IMR-90 (cell line): ENCODE measurements around the gene OR51E2. TPM values are rescaled to one million over a fixed set of nuclear protein-coding genes. Genes with fewer than 3 reads are reported as not detected.

Experiments used
- ATAC-seq: fragments of 200-7000 bp; cut with Tn5 transposase; 2 replicates; pipeline ENCODE4 v1.9.1; 2020; ENCODE audit warnings: low read depth, mild to moderate bottlenecking, moderate library complexity
- BruUV-seq: library from RNA; stranded (reverse); fragments of 400-500 nt; replicated peaks from 2 replicates; lab custom pipeline; 2021; lab: Mats Ljungman, UMichigan
- CTCF ChIA-PET: fragments of 300-600 bp; formaldehyde crosslinking; extraction: SDS; loops from one replicate; lab custom pipeline; 2021; ENCODE audit warnings: antibody characterized with exemption; lab: Yijun Ruan, JAX
- POLR2A ChIA-PET: fragments of 300-600 bp; sonication (Branson Sonifier 250); formaldehyde crosslinking; loops from one replicate; lab custom pipeline; 2022; ENCODE audit warnings: antibody characterized with exemption; ENCODE audit not compliant: unreplicated experiment; lab: Charles Lee
- DNase-seq: peaks from one replicate; pipeline ENCODE4 v3.0.0; 2013
- H2AFZ ChIP-seq: replicated peaks from 2 replicates; pipeline ENCODE3; 2013; ENCODE audit warnings: low read length, mild to moderate bottlenecking; ENCODE audit not compliant: poor library complexity
- H2AK5ac ChIP-seq: 2 replicates; pipeline ENCODE4 v1.6.1; 2013; ENCODE audit warnings: low read depth, low read length, inconsistent platforms
- H2AK9ac ChIP-seq: replicated peaks from 2 replicates; pipeline ENCODE3; 2013; ENCODE audit warnings: mild to moderate bottlenecking, low read depth, low read length, moderate library complexity; ENCODE audit not compliant: poor library complexity
- H2BK120ac ChIP-seq: 2 replicates; pipeline ENCODE4 v1.6.1; 2013; ENCODE audit warnings: low read depth, low read length, inconsistent platforms
- H2BK15ac ChIP-seq: 3 replicates; pipeline ENCODE4 v1.6.1; 2013; ENCODE audit warnings: low read depth, low read length, inconsistent platforms
- H2BK20ac ChIP-seq: 2 replicates; pipeline ENCODE4 v1.6.1; 2013; ENCODE audit warnings: low read depth, mild to moderate bottlenecking, inconsistent platforms, low read length, moderate library complexity
- H2BK5ac ChIP-seq: 2 replicates; pipeline ENCODE4 v1.6.1; 2013; ENCODE audit warnings: mild to moderate bottlenecking, low read depth, low read length, inconsistent platforms; ENCODE audit not compliant: poor library complexity, severe bottlenecking
- H3K14ac ChIP-seq: replicated peaks from 2 replicates; pipeline ENCODE4 v1.6.1; 2013; ENCODE audit warnings: low read depth, low read length, inconsistent platforms
- H3K18ac ChIP-seq: 2 replicates; pipeline ENCODE4 v1.6.1; 2013; ENCODE audit warnings: low read depth, low read length, control low read depth
- H3K23ac ChIP-seq: 2 replicates; pipeline ENCODE4 v1.6.1; 2013; ENCODE audit warnings: low read depth, low read length, inconsistent platforms
- H3K27ac ChIP-seq: 2 replicates; pipeline ENCODE4 v1.5.1; 2013; ENCODE audit warnings: mild to moderate bottlenecking, control low read depth, low read length; ENCODE audit not compliant: insufficient read depth
- H3K27me3 ChIP-seq: 2 replicates; pipeline ENCODE4 v1.6.1; 2013; ENCODE audit warnings: low read length; ENCODE audit not compliant: control insufficient read depth, insufficient read depth
- H3K36me3 ChIP-seq: 2 replicates; pipeline ENCODE4 v1.6.1; 2013; ENCODE audit warnings: low read length, mixed read lengths; ENCODE audit not compliant: control insufficient read depth, insufficient read depth
- H3K4ac ChIP-seq: 2 replicates; pipeline ENCODE4 v1.6.1; 2013; ENCODE audit warnings: low read depth, low read length, inconsistent platforms
- H3K4me1 ChIP-seq: 2 replicates; pipeline ENCODE4 v1.6.1; 2013; ENCODE audit warnings: low read length, mixed read lengths; ENCODE audit not compliant: control insufficient read depth, insufficient read depth
- H3K4me2 ChIP-seq: 2 replicates; pipeline ENCODE4 v1.6.1; 2013; ENCODE audit warnings: low read depth, mild to moderate bottlenecking, control low read depth, low read length, moderate library complexity
- H3K4me3 ChIP-seq: 2 replicates; pipeline ENCODE4 v1.5.1; 2013; ENCODE audit warnings: low read depth, mild to moderate bottlenecking, control low read depth, low read length, moderate library complexity; ENCODE audit not compliant: insufficient read depth
- H3K56ac ChIP-seq: 2 replicates; pipeline ENCODE4 v1.6.1; 2013; ENCODE audit warnings: low read length, inconsistent platforms; ENCODE audit not compliant: insufficient read depth; ENCODE audit errors: extremely low read depth
- H3K79me1 ChIP-seq, 2 experiments: 2 replicates each; pipeline ENCODE4 v1.6.1; 2013; ENCODE audit warnings: low read length in 2 of 2, inconsistent platforms in 1 of 2, low read depth in 1 of 2
- H3K9ac ChIP-seq: 2 replicates; pipeline ENCODE4 v1.6.1; 2013; ENCODE audit warnings: low read depth, low read length, control low read depth
- H3K9me1 ChIP-seq: 2 replicates; pipeline ENCODE4 v1.6.1; 2013; ENCODE audit warnings: low read length, inconsistent platforms; ENCODE audit not compliant: insufficient read depth
- H3K9me3 ChIP-seq: 2 replicates; pipeline ENCODE4 v1.6.1; 2013; ENCODE audit warnings: low read length; ENCODE audit not compliant: control insufficient read depth, insufficient read depth
- H4K20me1 ChIP-seq: 2 replicates; pipeline ENCODE4 v1.6.1; 2013; ENCODE audit warnings: low read length, inconsistent platforms; ENCODE audit not compliant: insufficient read depth
- H4K5ac ChIP-seq: 2 replicates; pipeline ENCODE4 v1.6.1; 2013; ENCODE audit warnings: mild to moderate bottlenecking, low read depth, low read length, control low read depth
- H4K8ac ChIP-seq, 2 experiments: 2 replicates each; pipeline ENCODE4 v1.6.1; 2013; ENCODE audit warnings: low read depth in 2 of 2, low read length in 2 of 2, control low read depth in 1 of 2, inconsistent platforms in 1 of 2
- H4K91ac ChIP-seq: 2 replicates; pipeline ENCODE4 v1.6.1; 2013; ENCODE audit warnings: low read depth, low read length, inconsistent platforms; ENCODE audit not compliant: insufficient read depth
- BHLHE40 ChIP-seq: fragments of 150-350 bp; IDR thresholded peaks from 2 replicates; pipeline ENCODE4 v1.6.1; 2016; ENCODE audit warnings: mild to moderate bottlenecking, low read depth, low read length
- CEBPB ChIP-seq: IDR thresholded peaks from 2 replicates; pipeline ENCODE4 v1.6.1; 2012; ENCODE audit warnings: low read depth, low read length, improper control_type of control experiment
- CTCF ChIP-seq: conservative IDR thresholded peaks from 2 replicates; pipeline ENCODE4 v1.5.1; 2012; ENCODE audit warnings: mild to moderate bottlenecking, low read depth, low read length, improper control_type of control experiment
- ELK1 ChIP-seq: fragments of 150-350 bp; IDR thresholded peaks from 2 replicates; pipeline ENCODE4 v1.6.1; 2016; ENCODE audit warnings: low read depth, mild to moderate bottlenecking, low read length, moderate library complexity, borderline replicate concordance
- FOS ChIP-seq: fragments of 150-350 bp; IDR thresholded peaks from 2 replicates; pipeline ENCODE4 v1.6.1; 2016; ENCODE audit warnings: low read depth, low read length
- MAFK ChIP-seq: IDR thresholded peaks from 2 replicates; pipeline ENCODE4 v1.6.1; 2012; ENCODE audit warnings: low read depth, low read length, improper control_type of control experiment
- MXI1 ChIP-seq: IDR thresholded peaks from 2 replicates; pipeline ENCODE4 v1.6.1; 2012; ENCODE audit warnings: low read depth, mild to moderate bottlenecking, low read length, moderate library complexity, borderline replicate concordance
- NFE2L2 ChIP-seq: fragments of 150-350 bp; IDR thresholded peaks from 2 replicates; pipeline ENCODE4 v1.6.1; 2016; ENCODE audit warnings: low read depth, mild to moderate bottlenecking, low read length
- POLR2A ChIP-seq: IDR thresholded peaks from 2 replicates; pipeline ENCODE4 v1.6.1; 2012; ENCODE audit warnings: mild to moderate bottlenecking, low read depth, low read length
- RCOR1 ChIP-seq: IDR thresholded peaks from 2 replicates; pipeline ENCODE4 v1.6.1; 2012; ENCODE audit warnings: mild to moderate bottlenecking, low read length, improper control_type of control experiment; ENCODE audit not compliant: insufficient replicate concordance
- RFX5 ChIP-seq: IDR thresholded peaks from 2 replicates; pipeline ENCODE4 v1.8.0; 2012; ENCODE audit warnings: low read depth, mild to moderate bottlenecking, low read length, moderate library complexity
- USF2 ChIP-seq: fragments of 150-350 bp; IDR thresholded peaks from 2 replicates; pipeline ENCODE4 v1.6.1; 2017; ENCODE audit warnings: mild to moderate bottlenecking, antibody characterized with exemption, low read length, low read depth
- WGBS, 2 experiments: methylation state at CpG; one replicate each; pipeline versions ENCODE4 v1.1.5 to v1.1.7; 2013; ENCODE audit warnings: missing lambda C conversion rate in 2 of 2; ENCODE audit not compliant: insufficient read length in 1 of 2; ENCODE audit errors: extremely low coverage in 2 of 2; 5-methylcytosine and 5-hydroxymethylcytosine counted together
- dilution Hi-C: fragments of 300-500 bp; cut with HindIII; formaldehyde crosslinking; loops from one replicate; pipeline ENCODE4 v1.14.3; 2018; ENCODE audit warnings: low sequenced_read_pairs; ENCODE audit not compliant: unreplicated experiment
- in situ Hi-C: fragments of 300-500 bp; cut with MboI; formaldehyde crosslinking; loops from 3 replicates; pipeline ENCODE4 v1.14.3; 2019; ENCODE audit warnings: low sequenced_read_pairs, inconsistent platforms, mixed read lengths
- intact Hi-C: fragments of 100-400 bp; cut with micrococcal nuclease; formaldehyde crosslinking; loops from 2 replicates; pipeline ENCODE4 v1.10.0; 2022
- polyA plus RNA-seq, 3 experiments: library from polyadenylated mRNA; depleted of rRNA; stranded (reverse); fragments of >200 nt; gene quantifications; 2 replicates each; pipeline ENCODE4 v1.2.3, GENCODE V29; 2012; ENCODE audit warnings: low replicate concordance in 1 of 3
- total RNA-seq: library from RNA; depleted of rRNA; stranded (reverse); fragments of >200 nt; gene quantifications from 2 replicates; pipeline ENCODE4 v1.2.3, GENCODE V29; 2012

The OR51E2 gene
- total and polyA plus RNA-seq, 2 of the 4 experiments (the other 2 are of a cell fraction): 0.72 to 1.3 TPM

- H4K91ac ChIP-seq: no peak overlapping the region
- intact Hi-C loops: no loop called here
- DNase-seq: no peak
- no peaks in the 10 kb centered on the region for H3K9me3 ChIP-seq
- dilution Hi-C loops: no loop called here
- no peak for TF ChIP-seq CEBPB
- TF ChIP-seq NFE2L2: no peak
- no peak for TF ChIP-seq RCOR1
- TF ChIP-seq CTCF: no peak
- TF ChIP-seq MAFK: no peak
- TF ChIP-seq USF2: no peak
- TF ChIP-seq RFX5: no peak
- no peak for TF ChIP-seq MXI1
- no peak for TF ChIP-seq FOS
- TF ChIP-seq BHLHE40: no peak
- no peak for TF ChIP-seq ELK1
- TF ChIP-seq POLR2A: no peak
- no peak overlapping the region for H2BK20ac ChIP-seq
- no peak overlapping the region for H2BK120ac ChIP-seq
- H3K27ac ChIP-seq: no peak overlapping the region
- no peak overlapping the region for H2AK9ac ChIP-seq
- no peak overlapping the region for H3K56ac ChIP-seq
- no peak overlapping the region for H3K4me3 ChIP-seq
- H3K23ac ChIP-seq: no peak overlapping the region
- peaks cover 8% of the 10 kb centered on the region; the same call in 1 of the 2 replicates for H3K9me1 ChIP-seq
- no peaks in the 10 kb centered on the region for H3K79me1 ChIP-seq
- H4K5ac ChIP-seq: no peak overlapping the region
- ChIA-PET CTCF (no interaction called here), POLR2A (no interaction called here)
- no TSS peak for BruUV-seq
- H3K4me1 ChIP-seq: peaks cover 2% of the 10 kb centered on the region; the same call in 1 of the 2 replicates
- no CpG with 5 or more reads among the region's 3 CpGs for WGBS, 2 experiments
- no peak overlapping the region for H4K8ac ChIP-seq
- no peak overlapping the region for H2BK5ac ChIP-seq
- H3K4me2 ChIP-seq: no peak overlapping the region
- no peak overlapping the region for H2AK5ac ChIP-seq
- in situ Hi-C loops: no loop called here
- no peak overlapping the region for H2AFZ ChIP-seq
- no peaks in the 10 kb centered on the region for H3K27me3 ChIP-seq
- H3K14ac ChIP-seq: no peak overlapping the region
- H3K4ac ChIP-seq: no peak overlapping the region
- ATAC-seq: no peak
- no peak overlapping the region for H2BK15ac ChIP-seq
- H3K9ac ChIP-seq: no peak overlapping the region
- no peaks in the 10 kb centered on the region for H4K20me1 ChIP-seq
- H3K18ac ChIP-seq: no peak overlapping the region
- no peaks in the 10 kb centered on the region for H3K36me3 ChIP-seq
Observed at GRCh38 chr11:4664183-4664582, 33.5 kb downstream of the OR51E2 start.
